Panc1 (cell line): ENCODE results near the gene RAPGEF1. TPM values are rescaled to one million over a fixed set of nuclear protein-coding genes. Genes with fewer than 3 reads are reported as not detected.

Experiments
- ATAC-seq: fragments of 200-7000 bp; cut with Tn5 transposase; 2 replicates; pipeline ENCODE4 v1.9.1; 2020; ENCODE audit warnings: mild to moderate bottlenecking, moderate library complexity
- BruUV-seq: library from RNA; stranded (reverse); fragments of 400-500 nt; replicated peaks from 2 replicates; lab custom pipeline; 2021; lab: Mats Ljungman, UMichigan
- CTCF ChIA-PET: fragments of 300-600 bp; sonication (Branson Sonifier 250); formaldehyde crosslinking; loops from one replicate; lab custom pipeline; 2022; ENCODE audit warnings: antibody characterized with exemption; lab: Charles Lee
- POLR2A ChIA-PET: fragments of 300-600 bp; sonication (Branson Sonifier 250); formaldehyde crosslinking; loops from one replicate; lab custom pipeline; 2022; ENCODE audit warnings: antibody characterized with exemption; lab: Charles Lee
- DNase-seq: peaks from one replicate; pipeline ENCODE4 v3.0.0-alpha.2; 2010; ENCODE audit warnings: low read depth, low spot score
- H3K27ac ChIP-seq: 2 replicates; pipeline ENCODE4 v1.5.1; 2011; ENCODE audit warnings: mild to moderate bottlenecking, low read length, inconsistent platforms
- H3K27me3 ChIP-seq: fragments of 200-500 bp; sonication (Bioruptor generic); 2 replicates; pipeline ENCODE4 v1.6.0; 2014; ENCODE audit warnings: low read length, inconsistent platforms; ENCODE audit not compliant: control insufficient read depth, insufficient read depth
- H3K36me3 ChIP-seq: fragments of 200-500 bp; sonication (Bioruptor generic); 2 replicates; pipeline ENCODE4 v1.5.1; 2014; ENCODE audit warnings: inconsistent platforms, mild to moderate bottlenecking, low read length, moderate library complexity; ENCODE audit not compliant: control insufficient read depth, insufficient read depth
- H3K4me1 ChIP-seq: 2 replicates; pipeline ENCODE4 v1.5.1; 2011; ENCODE audit warnings: inconsistent platforms, mild to moderate bottlenecking, low read length, moderate library complexity; ENCODE audit not compliant: control insufficient read depth, insufficient read depth
- H3K4me3 ChIP-seq, 2 experiments: 2 replicates each; pipeline ENCODE4 v1.5.1; 2011 to 2012; ENCODE audit warnings: low read depth in 2 of 2, low read length in 2 of 2, mild to moderate bottlenecking in 2 of 2, inconsistent platforms in 1 of 2, moderate library complexity in 1 of 2
- H3K9me3 ChIP-seq: fragments of 200-500 bp; sonication (Bioruptor generic); 2 replicates; pipeline ENCODE4 v1.5.1; 2014; ENCODE audit warnings: low read depth, mild to moderate bottlenecking, inconsistent platforms, low read length, moderate library complexity; ENCODE audit not compliant: control insufficient read depth, insufficient read depth
- CTCF ChIP-seq: fragments of 450-650 bp; IDR thresholded peaks from 2 replicates; pipeline ENCODE4 v1.5.1; 2017; ENCODE audit warnings: mild to moderate bottlenecking
- POLR2AphosphoS5 ChIP-seq: IDR thresholded peaks from 2 replicates; pipeline ENCODE4 v1.6.1; 2012; ENCODE audit warnings: mild to moderate bottlenecking, low read depth, low read length, moderate library complexity
- REST ChIP-seq, 2 experiments: IDR thresholded peaks; 2 replicates each; pipeline ENCODE4 v1.6.1; 2011 to 2012; ENCODE audit warnings: low read depth in 2 of 2, control low read depth in 1 of 2, low read length in 1 of 2, mild to moderate bottlenecking in 1 of 2, moderate library complexity in 1 of 2; ENCODE audit not compliant: insufficient read depth in 1 of 2
- SIN3A ChIP-seq: IDR thresholded peaks from 2 replicates; pipeline ENCODE4 v1.6.1; 2012; ENCODE audit warnings: low read depth, mild to moderate bottlenecking, low read length, moderate library complexity, borderline replicate concordance; ENCODE audit not compliant: insufficient read depth
- TCF7L2 ChIP-seq: IDR thresholded peaks from 2 replicates; pipeline ENCODE4 v1.6.1; 2011; ENCODE audit warnings: mild to moderate bottlenecking, low read depth, low read length, inconsistent platforms
- in situ Hi-C: cut with HindIII; loops from 2 replicates; pipeline ENCODE4 v1.10.0; 2016; ENCODE audit warnings: low sequenced_read_pairs, low pct_unique_long_range_greater_than_20kb
- intact Hi-C: fragments of 100-400 bp; cut with micrococcal nuclease; formaldehyde crosslinking; loops from one replicate; pipeline ENCODE4 v1.10.0; 2022; ENCODE audit not compliant: unreplicated experiment
- total RNA-seq: library from RNA; stranded (reverse); gene quantifications from one replicate; pipeline ENCODE4 v1.2.1, GENCODE V29; 2021; ENCODE audit not compliant: unreplicated experiment

Gene RAPGEF1
- total RNA-seq, 1 experiment from 2014 or later, result 86.8 TPM

GRCh38 chr9:131578731-131579504 lies 161.0 kb downstream of the RAPGEF1 start:
- no peaks in the 10 kb centered on the region for H3K36me3 ChIP-seq
- DNase-seq (no peak), ATAC-seq (no peak)
- in situ Hi-C loops (no loop called here), intact Hi-C loops (no loop called here)
- BruUV-seq, result no TSS peak
- CTCF ChIA-PET, result interaction anchor here (0.5 kb wide), 1 partner anchor 8 kb away, joined by 11 read pairs; no protein-coding TSS in a partner anchor
- H3K27me3 ChIP-seq, result no peaks in the 10 kb centered on the region
- H3K27ac ChIP-seq, result no peak overlapping the region
- H3K4me1 ChIP-seq, result no peaks in the 10 kb centered on the region
- POLR2A ChIA-PET, result no interaction called here
- TF ChIP-seq SIN3A (no peak), POLR2AphosphoS5 (no peak), REST (IDR thresholded peaks at IDR 0.05; ENCODE audit: insufficient read depth in 1 of 2, low read depth in 2 of 2, low read length in 1 of 2) (no peak), CTCF (no peak), TCF7L2 (no peak)
- no peaks in the 10 kb centered on the region for H3K9me3 ChIP-seq
- H3K4me3 ChIP-seq, result no peak overlapping the region

GRCh38 chr9:131578021-131578420 lies 161.9 kb downstream of the RAPGEF1 start:
- in situ Hi-C loops (no loop called here), intact Hi-C loops (no loop called here)
- Histone ChIP-seq H3K4me3 (no peak overlapping the region), H3K4me1 (no peaks in the 10 kb centered on the region), H3K27ac (no peak overlapping the region), H3K27me3 (no peaks in the 10 kb centered on the region), H3K9me3 (no peaks in the 10 kb centered on the region), H3K36me3 (no peaks in the 10 kb centered on the region)
- TF ChIP-seq CTCF (no peak), POLR2AphosphoS5 (no peak)
- no TSS peak for BruUV-seq
- ChIA-PET CTCF (no interaction called here), POLR2A (no interaction called here)
- ATAC-seq (no peak), DNase-seq (no peak)
